T47D (cell line): ENCODE results near the gene SLC2A4.

Experiments
- DNase-seq, 2 experiments: peaks; one replicate each; pipeline versions ENCODE4 v3.0.0 to v3.0.0-alpha.2; 2011 to 2012; ENCODE audit warnings: low read depth in 1 of 2, low spot score in 1 of 2
- JUND ChIP-seq: IDR thresholded peaks from 2 replicates; pipeline ENCODE4 v1.6.1; 2012; ENCODE audit warnings: low read depth
- in situ Hi-C: cut with HindIII; loops from 2 replicates; pipeline ENCODE4 v1.10.0; 2016; ENCODE audit warnings: low sequenced_read_pairs, low pct_unique_long_range_greater_than_20kb

The SLC2A4 gene

GRCh38 chr17:7290685-7291084 lies 9.2 kb downstream of the SLC2A4 start:
- no peak for DNase-seq
- no peak for TF ChIP-seq JUND
- in situ Hi-C loops, result no loop called here

GRCh38 chr17:7292194-7292593 lies 10.7 kb downstream of the SLC2A4 start:
- in situ Hi-C loops, result no loop called here
- no peak for DNase-seq
- no peak for TF ChIP-seq JUND

- no peak for DNase-seq
- TF ChIP-seq JUND, result no peak
- in situ Hi-C loops, result no loop called here
Observed at GRCh38 chr17:7292729-7293128, 11.2 kb downstream of the SLC2A4 start.

DNA sequence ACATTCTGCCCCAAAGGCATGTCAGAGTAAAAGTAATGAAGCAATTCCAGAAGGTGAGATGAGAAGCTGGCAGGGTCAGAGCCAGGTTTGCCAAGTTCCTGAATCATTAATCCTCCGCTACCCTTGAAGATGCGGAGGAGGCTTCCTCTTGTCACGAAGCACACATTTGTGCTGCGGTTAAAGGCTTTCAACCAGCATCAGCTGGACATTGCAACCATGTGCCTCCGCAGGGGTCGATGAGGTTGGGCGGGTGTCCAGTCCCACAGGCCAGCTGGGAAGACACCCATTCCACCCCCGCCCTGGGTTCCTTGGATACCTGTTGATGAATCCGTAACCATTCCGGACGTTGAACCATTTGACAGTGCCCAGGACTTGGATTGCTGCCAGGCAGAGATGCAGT lies 11.6 kb downstream of the SLC2A4 start:
- in situ Hi-C loops, result no loop called here
- DNase-seq, result no peak
- no peak for TF ChIP-seq JUND

- TF ChIP-seq JUND, result no peak
- peak in 1 of 2 experiments; percentile 87 for DNase-seq
- in situ Hi-C loops, result no loop called here
Observed at GRCh38 chr17:7293816-7294613, 12.5 kb downstream of the SLC2A4 start.

GRCh38 chr17:7294614-7295153 lies 13.2 kb downstream of the SLC2A4 start, which contains the start of gene YBX2:
Gene YBX2 (minus strand): TSS chr17:7294639. CDS start chr17:7294500, 139 bp downstream.
- TF ChIP-seq JUND, result no peak
- in situ Hi-C loops, result no loop called here
- peak; percentile 91 to 94 for DNase-seq

GRCh38 chr17:7295230-7296180 lies 14.0 kb downstream of the SLC2A4 start:
- DNase-seq, result peak in 1 of 2 experiments; percentile 88
- in situ Hi-C loops, result no loop called here
- no peak for TF ChIP-seq JUND

GRCh38 chr17:7296189-7296861 lies 14.8 kb downstream of the SLC2A4 start:
- in situ Hi-C loops, result no loop called here
- peak; percentile 58 to 80 for DNase-seq
- no peak for TF ChIP-seq JUND

DNA sequence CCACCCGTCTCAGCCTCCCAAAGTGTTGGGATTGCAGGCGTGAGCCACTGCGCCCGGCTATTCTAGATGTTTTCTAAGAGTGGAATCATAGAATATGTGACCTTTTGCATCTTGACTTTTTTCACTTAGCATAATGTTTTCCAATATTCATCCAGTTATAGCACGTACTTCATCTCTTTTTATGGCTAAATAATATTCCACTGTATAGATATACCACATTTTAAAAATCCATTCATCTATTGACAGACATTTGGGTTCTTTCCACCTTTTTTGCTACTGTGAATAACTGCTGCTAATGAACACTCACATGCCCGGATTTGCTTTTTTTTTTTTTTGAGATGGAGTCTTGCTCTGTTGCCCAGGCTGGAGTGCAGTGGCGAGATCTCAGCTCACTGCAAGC lies 22.7 kb downstream of the SLC2A4 start:
- no peak for TF ChIP-seq JUND
- in situ Hi-C loops, result no loop called here
- DNase-seq, result no peak

GRCh38 chr17:7306911-7307685 lies 25.6 kb downstream of the SLC2A4 start, which contains the start of gene EIF5A:
Gene EIF5A (plus strand): TSS chr17:7307628. CDS start chr17:7309636, 2,008 bp downstream.
- in situ Hi-C loops, result no loop called here
- TF ChIP-seq JUND, result no peak
- DNase-seq, result peak; percentile 94 to 99
